WTC11 (cell line): ENCODE data around the gene ECT2L. TPM values are rescaled to one million over a fixed set of nuclear protein-coding genes. Genes with fewer than 3 reads are reported as not detected.

Experiments used
- ATAC-seq: fragments of 200-7000 bp; cut with Tn5 transposase; 2 replicates; pipeline ENCODE4 v1.10.0; 2021; ENCODE audit warnings: mild to moderate bottlenecking, moderate library complexity
- CTCF ChIA-PET: fragments of 300-600 bp; sonication (Branson Sonifier 250); formaldehyde crosslinking; loops from one replicate; lab custom pipeline; 2021; ENCODE audit warnings: antibody characterized with exemption; lab: Charles Lee
- POLR2A ChIA-PET: fragments of 350-600 bp; sonication (Branson Sonifier 250); formaldehyde crosslinking; loops from one replicate; lab custom pipeline; 2021; ENCODE audit warnings: antibody characterized with exemption; lab: Charles Lee
- DNase-seq: peaks from one replicate; pipeline ENCODE4 v3.0.0; 2021; ENCODE audit warnings: low spot score
- H3K27ac Mint-ChIP-seq: 2 replicates; pipeline ENCODE4 v1.8.0; 2021; ENCODE audit warnings: mixed read lengths
- H3K27me3 Mint-ChIP-seq: 2 replicates; pipeline ENCODE4 v1.8.0; 2021; ENCODE audit warnings: low read depth, mild to moderate bottlenecking, moderate library complexity, mixed read lengths
- H3K36me3 Mint-ChIP-seq: 2 replicates; pipeline ENCODE4 v1.8.0; 2021; ENCODE audit warnings: mixed read lengths
- H3K4me1 Mint-ChIP-seq: 2 replicates; pipeline ENCODE4 v1.8.0; 2022; ENCODE audit warnings: mixed read lengths
- H3K4me3 Mint-ChIP-seq: 2 replicates; pipeline ENCODE4 v1.8.0; 2021; ENCODE audit warnings: mild to moderate bottlenecking, moderate library complexity, mixed read lengths
- H3K9me3 Mint-ChIP-seq: 2 replicates; pipeline ENCODE4 v1.8.0; 2021; ENCODE audit warnings: mixed read lengths
- ETV6 ChIP-seq: sonication (generic); formaldehyde crosslinking; IDR thresholded peaks from 2 replicates; pipeline ENCODE4 v1.8.1; 2022; ENCODE audit warnings: mild to moderate bottlenecking, missing genetic modification reagents
- FOXJ3 ChIP-seq: sonication (generic); formaldehyde crosslinking; IDR thresholded peaks from 2 replicates; pipeline ENCODE4 v1.9.0; 2021; ENCODE audit warnings: missing genetic modification reagents, mild to moderate bottlenecking, borderline replicate concordance
- JUN ChIP-seq: sonication (generic); formaldehyde crosslinking; IDR thresholded peaks from 2 replicates; pipeline ENCODE4 v1.8.0; 2023; ENCODE audit warnings: mild to moderate bottlenecking, missing genetic modification reagents
- KAT7 ChIP-seq: sonication (generic); formaldehyde crosslinking; IDR thresholded peaks from 2 replicates; pipeline ENCODE4 v1.8.1; 2023; ENCODE audit warnings: missing genetic modification reagents, mild to moderate bottlenecking, borderline replicate concordance
- NFE2L1 ChIP-seq: sonication (generic); formaldehyde crosslinking; IDR thresholded peaks from 2 replicates; pipeline ENCODE4 v1.8.1; 2023; ENCODE audit warnings: missing genetic modification reagents
- NFYB ChIP-seq: sonication (generic); formaldehyde crosslinking; conservative IDR thresholded peaks from 2 replicates; pipeline ENCODE4 v1.8.0; 2022; ENCODE audit warnings: low read depth, missing genetic modification reagents
- NR1H2 ChIP-seq: sonication (generic); formaldehyde crosslinking; IDR thresholded peaks from 2 replicates; pipeline ENCODE4 v1.9.0; 2021; ENCODE audit warnings: mild to moderate bottlenecking, moderate library complexity, missing genetic modification reagents
- PRDM15 ChIP-seq: sonication (generic); formaldehyde crosslinking; IDR thresholded peaks from 2 replicates; pipeline ENCODE4 v1.8.0; 2022; ENCODE audit warnings: missing genetic modification reagents
- RELA ChIP-seq: sonication (generic); formaldehyde crosslinking; IDR thresholded peaks from 2 replicates; pipeline ENCODE4 v1.8.1; 2022; ENCODE audit warnings: missing genetic modification reagents, mild to moderate bottlenecking, borderline replicate concordance
- RORB ChIP-seq: fragments of 250-450 bp; sonication (Bioruptor Pico); IDR thresholded peaks from 2 replicates; pipeline ENCODE4 v1.9.0; 2021; ENCODE audit warnings: mild to moderate bottlenecking
- SOX15 ChIP-seq: fragments of 250-450 bp; sonication (Bioruptor Pico); IDR thresholded peaks from 2 replicates; pipeline ENCODE4 v1.9.0; 2021; ENCODE audit warnings: mild to moderate bottlenecking
- ZNF263 ChIP-seq: sonication (generic); formaldehyde crosslinking; IDR thresholded peaks from 2 replicates; pipeline ENCODE4 v1.8.1; 2022; ENCODE audit warnings: low read depth, mild to moderate bottlenecking, moderate library complexity, missing genetic modification reagents
- total RNA-seq: library from RNA; stranded (reverse); gene quantifications from 3 replicates; pipeline ENCODE4 v1.2.3, GENCODE V29; 2021
- TF ChIP-seq, protein P1 (sequence below): fragments of 200-600 bp; IDR thresholded peaks from 2 replicates; pipeline ENCODE4 v1.8.0; 2022; ENCODE audit warnings: antibody characterized with exemption

Gene ECT2L
- total RNA-seq, 1 experiment from 2014 or later: not detected

GRCh38 chr6:138765896-138766655 lies 29.8 kb upstream of the ECT2L start:
- Mint-ChIP-seq H3K4me3 (no peak overlapping the region), H3K4me1 (no peaks in the 10 kb centered on the region), H3K27ac (no peak overlapping the region)
- DNase-seq (no peak), ATAC-seq (no peak)
- CTCF ChIA-PET: interaction anchor here (0.5 to 2.3 kb wide), 6 partner anchors 39 to 650 kb away, joined by 3 to 12 read pairs (median 4); no protein-coding TSS in a partner anchor
- TF ChIP-seq FOXJ3 (CRISPR knock-in tag): no peak
- TF ChIP-seq, protein P1, sequence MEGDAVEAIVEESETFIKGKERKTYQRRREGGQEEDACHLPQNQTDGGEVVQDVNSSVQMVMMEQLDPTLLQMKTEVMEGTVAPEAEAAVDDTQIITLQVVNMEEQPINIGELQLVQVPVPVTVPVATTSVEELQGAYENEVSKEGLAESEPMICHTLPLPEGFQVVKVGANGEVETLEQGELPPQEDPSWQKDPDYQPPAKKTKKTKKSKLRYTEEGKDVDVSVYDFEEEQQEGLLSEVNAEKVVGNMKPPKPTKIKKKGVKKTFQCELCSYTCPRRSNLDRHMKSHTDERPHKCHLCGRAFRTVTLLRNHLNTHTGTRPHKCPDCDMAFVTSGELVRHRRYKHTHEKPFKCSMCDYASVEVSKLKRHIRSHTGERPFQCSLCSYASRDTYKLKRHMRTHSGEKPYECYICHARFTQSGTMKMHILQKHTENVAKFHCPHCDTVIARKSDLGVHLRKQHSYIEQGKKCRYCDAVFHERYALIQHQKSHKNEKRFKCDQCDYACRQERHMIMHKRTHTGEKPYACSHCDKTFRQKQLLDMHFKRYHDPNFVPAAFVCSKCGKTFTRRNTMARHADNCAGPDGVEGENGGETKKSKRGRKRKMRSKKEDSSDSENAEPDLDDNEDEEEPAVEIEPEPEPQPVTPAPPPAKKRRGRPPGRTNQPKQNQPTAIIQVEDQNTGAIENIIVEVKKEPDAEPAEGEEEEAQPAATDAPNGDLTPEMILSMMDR: peak; percentile 47
- TF ChIP-seq, all 79 proteins: peak for 1
- Mint-ChIP-seq H3K27me3 (no peaks in the 10 kb centered on the region), H3K9me3 (no peaks in the 10 kb centered on the region), H3K36me3 (no peaks in the 10 kb centered on the region)
- POLR2A ChIA-PET: no interaction called here

DNA sequence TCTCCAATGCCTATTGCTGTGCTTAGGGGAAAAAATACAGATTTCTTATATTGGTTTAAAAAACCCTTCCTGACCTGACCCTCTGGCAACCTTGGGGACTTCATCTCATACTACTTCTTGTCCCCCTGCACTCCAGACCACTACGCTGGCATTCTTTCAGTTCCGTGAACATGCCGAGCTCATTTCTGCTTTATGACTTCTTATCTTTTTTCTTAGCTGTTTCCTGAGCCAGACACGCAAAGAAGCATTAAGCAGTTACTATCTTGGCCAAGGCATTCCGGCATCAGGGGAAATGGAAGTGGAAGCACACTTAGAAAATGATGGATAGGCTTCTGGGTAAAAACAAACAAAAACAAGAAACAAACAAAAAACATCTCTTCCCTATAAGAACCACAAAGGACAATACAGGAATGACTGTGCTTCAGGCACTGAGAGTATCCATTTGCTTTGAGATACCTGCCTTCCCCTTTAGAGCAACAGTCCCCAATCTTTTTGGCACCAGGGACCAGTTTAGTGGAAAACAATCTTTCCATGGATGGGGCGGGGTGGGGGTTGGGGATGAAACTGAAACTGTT lies 26.7 kb upstream of the ECT2L start:
- H3K4me1 Mint-ChIP-seq: peaks cover 11% of the 10 kb centered on the region
- no peak overlapping the region for H3K27ac Mint-ChIP-seq
- no peaks in the 10 kb centered on the region for H3K36me3 Mint-ChIP-seq
- ChIA-PET POLR2A (no interaction called here), CTCF (no interaction called here)
- H3K9me3 Mint-ChIP-seq: no peaks in the 10 kb centered on the region
- no peak overlapping the region for H3K4me3 Mint-ChIP-seq
- no peak for ATAC-seq
- DNase-seq: no peak
- no peaks in the 10 kb centered on the region for H3K27me3 Mint-ChIP-seq
- no peak for TF ChIP-seq SOX15 (CRISPR knock-in tag)
- TF ChIP-seq NR1H2 (CRISPR knock-in tag): no peak
- no peak for TF ChIP-seq PRDM15
- no peak for TF ChIP-seq NFE2L1 (CRISPR knock-in tag)
- TF ChIP-seq KAT7: no peak
- no peak for TF ChIP-seq RELA
- TF ChIP-seq ZNF263 (CRISPR knock-in tag): no peak
- no peak for TF ChIP-seq JUN (CRISPR knock-in tag)
- no peak for TF ChIP-seq NFYB (CRISPR knock-in tag)

- Mint-ChIP-seq H3K27me3 (no peaks in the 10 kb centered on the region), H3K9me3 (no peaks in the 10 kb centered on the region), H3K36me3 (no peaks in the 10 kb centered on the region), H3K4me3 (peak overlapping the region; percentile 100), H3K4me1 (peaks cover 13% of the 10 kb centered on the region), H3K27ac (peak overlapping the region; percentile 100)
- peak; percentile 2; the same call in 1 of the 2 replicates for ATAC-seq
- no peak for DNase-seq
- CTCF ChIA-PET: interaction anchor here (0.5 to 1.1 kb wide), 3 partner anchors 181 to 216 kb away, joined by 3 to 4 read pairs (median 3); no protein-coding TSS in a partner anchor
- POLR2A ChIA-PET: no interaction called here
- no peak for TF ChIP-seq NFE2L1 (CRISPR knock-in tag)
- 0 out of 2 replicates have a peak, but pooled peaks have one; percentile 4 for TF ChIP-seq ETV6 (CRISPR knock-in tag)
- no peak for TF ChIP-seq RORB (CRISPR knock-in tag)
Observed at GRCh38 chr6:138772596-138773176, 23.2 kb upstream of the ECT2L start.
